B cell (primary cell): ENCODE measurements around the gene STX10. TPM values are rescaled to one million over a fixed set of nuclear protein-coding genes. Genes with fewer than 3 reads are reported as not detected.
A peak's percentile ranks its signal among the peaks of the same experiment; 100 is the strongest.

Experiments used
- ATAC-seq: fragments of 200-7000 bp; cut with Tn5 transposase; one replicate; pipeline ENCODE4 v1.10.0; 2021; ENCODE audit warnings: low read depth, mild to moderate bottlenecking, moderate number of reproducible peaks, moderate library complexity
- CTCF ChIA-PET: fragments of 350-600 bp; sonication (Branson Sonifier 250); formaldehyde crosslinking; loops from one replicate; lab custom pipeline; 2021; ENCODE audit warnings: antibody characterized with exemption, inconsistent platforms; lab: Charles Lee
- POLR2A ChIA-PET: fragments of 350-600 bp; sonication (Branson Sonifier 250); formaldehyde crosslinking; loops from one replicate; lab custom pipeline; 2021; ENCODE audit warnings: antibody characterized with exemption; lab: Charles Lee
- DNase-seq: peaks from one replicate; pipeline ENCODE4 v3.0.0; 2013
- H2AFZ ChIP-seq: 2 replicates; pipeline ENCODE4 v1.6.1; 2012; ENCODE audit warnings: mild to moderate bottlenecking, low read depth, low read length; ENCODE audit not compliant: insufficient read depth, poor library complexity, severe bottlenecking
- H3K27ac ChIP-seq, 2 donors: 1 replicate in 1 of 2; 2 replicates in 1 of 2; pipeline ENCODE4 v1.5.1; 2012 to 2013; ENCODE audit warnings: low read length in 2 of 2, mild to moderate bottlenecking in 2 of 2, moderate library complexity in 1 of 2
- H3K27me3 ChIP-seq, 4 experiments: fragments of 200-600 bp in 1 of 4; sonication (generic) in 1 of 4; replicated peaks in 1 of 4; 1 replicate in 2 of 4; 2 replicates in 2 of 4; pipeline versions ENCODE4 v1.6.1 to v1.7.0; 2013 to 2016; ENCODE audit warnings: low read length in 3 of 4, mild to moderate bottlenecking in 2 of 4, mixed read lengths in 1 of 4, moderate library complexity in 1 of 4; ENCODE audit not compliant: insufficient read depth in 4 of 4, control insufficient read depth in 3 of 4; ENCODE audit errors: control extremely low read depth in 1 of 4
- H3K36me3 ChIP-seq, 2 experiments: replicated peaks in 1 of 2; 1 replicate in 1 of 2; 2 replicates in 1 of 2; pipeline versions ENCODE4 v1.6.1 to v1.7.1; 2013; ENCODE audit warnings: low read length in 1 of 2; ENCODE audit not compliant: insufficient read depth in 2 of 2, control insufficient read depth in 1 of 2; ENCODE audit errors: control extremely low read depth in 1 of 2, extremely low read depth in 1 of 2
- H3K4me1 ChIP-seq, 2 donors: fragments of 200-600 bp in 1 of 2; sonication (generic) in 1 of 2; 1 replicate in 1 of 2; 2 replicates in 1 of 2; pipeline versions ENCODE4 v1.5.1 to v1.6.1; 2013 to 2017; ENCODE audit warnings: low read length in 2 of 2; ENCODE audit not compliant: control insufficient read depth in 2 of 2, insufficient read depth in 2 of 2
- H3K4me2 ChIP-seq: replicated peaks from 2 replicates; pipeline ENCODE3; 2012; ENCODE audit warnings: mild to moderate bottlenecking, low read depth, low read length; ENCODE audit not compliant: poor library complexity, severe bottlenecking
- H3K4me3 ChIP-seq, 5 experiments: fragments of 200-600 bp in 1 of 5; sonication (generic) in 1 of 5; 1 replicate in 3 of 5; 2 replicates in 2 of 5; pipeline versions ENCODE4 v1.5.1 to v1.7.0; 2011 to 2016; ENCODE audit warnings: low read length in 4 of 5, mild to moderate bottlenecking in 4 of 5, low read depth in 2 of 5, control low read depth in 1 of 5, moderate library complexity in 1 of 5; ENCODE audit not compliant: insufficient read depth in 1 of 5; ENCODE audit errors: control extremely low read depth in 1 of 5, extremely low read depth in 1 of 5
- H3K79me2 ChIP-seq: fragments of 200-600 bp; sonication (generic); one replicate; pipeline ENCODE4 v1.6.0; 2016; ENCODE audit warnings: low read length; ENCODE audit not compliant: control insufficient read depth, insufficient read depth
- H3K9ac ChIP-seq: fragments of 200-600 bp; sonication (generic); 2 replicates; pipeline ENCODE4 v1.6.1; 2017; ENCODE audit warnings: mild to moderate bottlenecking, low read length, moderate library complexity
- H3K9me3 ChIP-seq, 3 donors: one replicate each; pipeline versions ENCODE4 v1.6.1 to v1.7.1; 2013; ENCODE audit warnings: low read length in 2 of 3; ENCODE audit not compliant: control insufficient read depth in 2 of 3, insufficient read depth in 1 of 3; ENCODE audit errors: control extremely low read depth in 1 of 3
- H4K20me1 ChIP-seq: 2 replicates; pipeline ENCODE4 v1.6.0; 2012; ENCODE audit warnings: mild to moderate bottlenecking, low read length; ENCODE audit not compliant: insufficient read depth, control insufficient read depth, poor library complexity, severe bottlenecking
- H3K27ac Mint-ChIP-seq: one replicate; pipeline ENCODE4 v1.8.0; 2021; ENCODE audit warnings: mixed read lengths
- H3K27me3 Mint-ChIP-seq: one replicate; pipeline ENCODE4 v1.8.0; 2021; ENCODE audit warnings: mixed read lengths
- H3K4me1 Mint-ChIP-seq: one replicate; pipeline ENCODE4 v1.8.0; 2021; ENCODE audit warnings: mixed read lengths
- H3K4me3 Mint-ChIP-seq: one replicate; pipeline ENCODE4 v1.8.0; 2021; ENCODE audit warnings: mixed read lengths
- H3K9me3 Mint-ChIP-seq: one replicate; pipeline ENCODE4 v1.8.0; 2022; ENCODE audit warnings: mixed read lengths; ENCODE audit not compliant: insufficient read depth
- CTCF ChIP-seq: fragments of 200-600 bp; IDR thresholded peaks from one replicate; pipeline ENCODE4 v1.8.0; 2022; ENCODE audit warnings: antibody characterized with exemption, mild to moderate bottlenecking
- EZH2 ChIP-seq: IDR thresholded peaks from 2 replicates; pipeline ENCODE4 v1.6.1; 2012; ENCODE audit warnings: borderline replicate concordance, low read depth, mild to moderate bottlenecking, moderate library complexity, low read length; ENCODE audit not compliant: insufficient read depth, poor library complexity, severe bottlenecking
- WGBS: methylation state at CpG from one replicate; pipeline ENCODE4 v1.1.5; 2013; ENCODE audit warnings: missing lambda C conversion rate; ENCODE audit not compliant: insufficient coverage; 5-methylcytosine and 5-hydroxymethylcytosine counted together
- intact Hi-C: fragments of 100-400 bp; cut with micrococcal nuclease; formaldehyde crosslinking; loops from one replicate; pipeline ENCODE4 v1.10.0; 2022
- polyA plus RNA-seq: library from polyadenylated mRNA; depleted of rRNA; stranded (reverse); fragments of >200 nt; gene quantifications from 2 replicates; pipeline ENCODE4 v1.2.3, GENCODE V29; 2012
- total RNA-seq, 2 donors: library from RNA; stranded (reverse); fragments of 120-200 nt in 1 of 2; gene quantifications; 1 replicate in 1 of 2; 2 replicates in 1 of 2; pipeline versions ENCODE4 v1.2.3 to v1.2.4, GENCODE V29; 2013 to 2022

STX10 gene
- total and polyA plus RNA-seq, 2 donors (not counting 1 experiment from before 2014, with no cell fraction given), result 59.0 to 147 TPM

DNA sequence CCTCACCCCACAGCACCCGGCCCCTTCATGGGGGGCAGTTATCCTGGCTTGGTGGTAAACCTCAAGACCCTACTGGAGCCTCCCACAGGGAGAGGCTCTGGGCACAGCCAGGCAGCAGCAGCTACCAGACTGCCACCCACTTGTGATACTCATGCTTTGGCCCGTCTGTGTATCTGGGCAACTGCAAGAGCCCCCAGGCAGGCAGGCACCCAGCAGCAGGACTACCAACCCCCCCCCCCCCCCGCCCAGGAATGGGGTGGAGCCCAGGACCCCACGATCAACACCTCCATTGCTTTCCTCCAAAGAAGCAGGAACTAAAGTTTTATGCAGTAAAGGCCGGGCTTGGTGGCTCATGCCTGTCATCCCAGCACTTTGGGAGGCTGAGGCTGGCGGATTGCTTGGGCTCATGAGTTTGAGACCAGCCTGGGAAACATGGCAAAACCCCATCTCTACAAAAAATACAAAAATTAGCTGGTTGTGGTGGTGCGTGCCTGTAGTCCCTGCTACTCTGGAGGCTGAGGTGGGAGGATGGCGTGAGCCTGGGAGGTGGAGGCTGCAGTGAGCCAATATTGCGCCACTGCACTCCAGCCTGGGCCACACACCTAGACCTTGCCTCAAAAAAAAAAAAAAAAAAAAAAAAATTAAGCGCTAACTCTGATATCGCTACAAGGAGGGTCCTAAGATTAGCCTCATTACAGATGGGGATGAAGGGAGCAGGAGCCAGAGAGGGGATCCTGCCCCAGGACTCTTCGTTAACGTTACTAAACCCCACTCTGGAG lies 46.4 kb downstream of the STX10 start:
- ATAC-seq (peak; percentile 0), DNase-seq (no peak)
- 0% methylated on average over 4 of the region's 13 CpGs for WGBS
- peak overlapping the region; percentile 84 for H3K9ac ChIP-seq
- peaks cover 42 to 73% of the 10 kb centered on the region in 2 donors for H3K4me1 ChIP-seq
- Mint-ChIP-seq H3K4me1 (peaks cover 66% of the 10 kb centered on the region), H3K27ac (peak overlapping the region; percentile 100), H3K4me3 (peak overlapping the region; percentile 97), H3K27me3 (no peaks in the 10 kb centered on the region), H3K9me3 (no peaks in the 10 kb centered on the region)
- peaks cover 47% of the 10 kb centered on the region for H3K79me2 ChIP-seq
- peaks cover 0 to 4% (median 0%) of the 10 kb centered on the region in 3 donors for H3K9me3 ChIP-seq
- TF ChIP-seq EZH2, result no peak
- peak overlapping the region; percentile 8 to 98 (median 96) for H3K4me3 ChIP-seq
- peaks cover 34% of the 10 kb centered on the region for H4K20me1 ChIP-seq
- peak overlapping the region; percentile 99 for H3K4me2 ChIP-seq
- POLR2A ChIA-PET, result interaction anchor here (0.6 to 3.9 kb wide), 25 partner anchors 8 to 940 kb away, joined by 3 to 107 read pairs (median 5); partner anchors contain the start of genes CALR, IER2, JUNB and NACC1
- intact Hi-C loops, result loop anchor here (1.0 to 5.0 kb wide), 10 partner anchors 8 to 1279 kb away; partner anchors contain the start of genes ADGRE5, RFX1 and TRMT1
- H3K27ac ChIP-seq, result peak overlapping the region; percentile 83 to 100
- no peak overlapping the region for H2AFZ ChIP-seq
- peaks cover 3 to 33% of the 10 kb centered on the region in 2 experiments for H3K36me3 ChIP-seq
- CTCF ChIA-PET, result interaction anchor here (0.6 to 5.6 kb wide), 21 partner anchors 9 to 661 kb away, joined by 3 to 108 read pairs (median 11); partner anchors contain the start of genes IER2, NACC1 and STX10
- H3K27me3 ChIP-seq, result no peaks in the 10 kb centered on the region

DNA sequence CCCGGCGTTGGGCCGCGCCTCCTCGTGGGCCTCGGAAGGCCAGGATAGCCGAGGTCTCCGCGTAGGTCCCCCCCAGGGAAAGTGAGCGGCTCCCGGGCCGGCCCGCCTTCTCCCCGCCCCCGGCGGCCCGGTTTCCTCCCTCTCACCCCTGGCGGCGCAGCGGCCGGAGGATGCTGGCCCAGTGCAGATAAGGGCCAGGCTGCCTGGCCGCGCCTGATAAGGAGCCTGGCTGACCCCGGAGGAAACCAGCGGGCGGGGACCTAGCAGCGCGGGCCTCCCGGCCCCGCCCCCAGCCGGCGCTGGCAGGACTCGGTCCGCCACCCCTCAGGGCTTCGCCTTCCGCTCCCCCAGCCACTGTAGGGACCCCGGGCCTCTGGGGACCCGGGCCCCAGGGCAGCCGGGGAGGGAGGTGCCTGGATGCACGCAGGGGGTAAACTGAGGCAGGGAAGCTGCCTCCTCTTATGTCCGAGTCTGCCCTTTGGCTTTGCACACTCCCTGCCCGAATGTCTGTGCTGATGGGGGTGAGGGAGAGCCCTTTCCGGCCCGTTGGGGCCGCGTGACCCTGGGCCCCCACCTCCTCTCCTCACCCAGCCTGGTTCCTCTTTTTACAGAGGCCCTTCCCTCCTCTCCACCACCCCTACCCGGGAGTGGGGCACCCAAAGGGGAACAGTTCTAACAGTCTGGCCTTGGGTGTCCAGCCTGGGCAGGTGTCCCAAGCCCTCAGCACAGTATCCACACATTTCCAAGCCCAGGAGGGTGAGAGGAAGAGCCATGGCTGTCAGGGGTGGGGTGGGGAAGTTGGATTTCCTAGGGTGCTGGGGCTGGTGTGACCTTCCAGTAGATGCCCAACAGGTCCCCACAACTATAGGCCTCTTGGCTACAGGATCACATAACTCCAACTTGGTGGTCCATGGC lies 47.3 kb downstream of the STX10 start, which contains the start of gene LYL1:
LYL1 (minus strand) TSS at position 193 of the 915 bp plus-strand sequence. CDS start 1,687 bp downstream, outside the sequence.
- peaks cover 0 to 4% (median 0%) of the 10 kb centered on the region in 3 donors for H3K9me3 ChIP-seq
- peak within 1 kb of the TSS; percentile 97 for H3K4me3 Mint-ChIP-seq
- H3K27me3 ChIP-seq, result no peaks in the 10 kb centered on the region
- peak; percentile 95 for DNase-seq
- peak within 1 kb of the TSS; percentile 13 for H2AFZ ChIP-seq
- H3K9me3 Mint-ChIP-seq, result no peaks in the 10 kb centered on the region
- H4K20me1 ChIP-seq, result peaks cover 34% of the 10 kb centered on the region
- peak; percentile 51 for ATAC-seq
- no peak for TF ChIP-seq EZH2
- no peak for TF ChIP-seq CTCF
- peak within 1 kb of the TSS; percentile 100 for H3K27ac Mint-ChIP-seq
- POLR2A ChIA-PET, result interaction anchor here (0.6 to 3.9 kb wide), 10 partner anchors 8 to 645 kb away, joined by 3 to 107 read pairs (median 16); partner anchors contain the start of genes NACC1 and TRMT1
- peak within 1 kb of the TSS; percentile 83 to 100 for H3K27ac ChIP-seq
- H3K4me1 ChIP-seq, result peaks cover 44 to 79% of the 10 kb centered on the region in 2 donors
- WGBS, result under 1% methylated on average over 37 of the region's 47 CpGs
- H3K4me3 ChIP-seq, result peak within 1 kb of the TSS; percentile 92 to 98 (median 96)
- intact Hi-C loops, result loop anchor here (1.0 to 5.0 kb wide), 6 partner anchors 49 to 1279 kb away; partner anchors contain the start of genes ADGRE5 and RFX1
- H3K9ac ChIP-seq, result peak within 1 kb of the TSS; percentile 84
- no peaks in the 10 kb centered on the region for H3K27me3 Mint-ChIP-seq
- peaks cover 3 to 35% of the 10 kb centered on the region in 2 experiments for H3K36me3 ChIP-seq
- peaks cover 73% of the 10 kb centered on the region for H3K4me1 Mint-ChIP-seq
- peak within 1 kb of the TSS; percentile 99 for H3K4me2 ChIP-seq
- CTCF ChIA-PET, result interaction anchor here (1.8 to 5.6 kb wide), 5 partner anchors 8 to 92 kb away, joined by 7 to 108 read pairs (median 15); no protein-coding TSS in a partner anchor
- H3K79me2 ChIP-seq, result peaks cover 47% of the 10 kb centered on the region
